Amygdala (tissue), 56 donors: ENCODE measurements around the gene GALK2.
"Not testable (repeated sequence)": the region's sequence is repeated elsewhere in the genome, so short reads cannot be mapped to it uniquely, and the experiment has no call there.

Experiments
- DNase-seq, 56 donors: peaks; one replicate each; lab custom pipeline; 2025; lab: John Stamatoyannopoulos, UW

Gene GALK2

DNA sequence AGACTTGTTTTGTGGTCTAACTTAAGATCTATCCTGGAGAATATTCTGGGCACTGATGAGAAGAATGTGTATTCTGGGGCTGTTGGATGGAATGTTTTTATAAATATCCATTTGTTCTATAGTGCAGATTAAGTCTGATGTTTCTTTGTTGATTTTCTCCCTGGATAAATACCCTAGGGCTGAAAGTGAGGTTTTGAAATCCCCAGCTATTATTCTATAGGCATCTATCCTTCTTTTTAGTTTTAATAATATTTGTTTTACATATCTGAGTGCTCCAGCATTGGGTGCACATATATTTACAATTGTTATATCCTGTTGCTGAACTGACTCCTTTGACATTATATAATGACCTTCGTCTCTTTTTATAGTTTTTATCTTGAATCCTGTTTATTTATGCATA is 42.9 kb downstream of the GALK2 start:
- no peak for DNase-seq

DNA sequence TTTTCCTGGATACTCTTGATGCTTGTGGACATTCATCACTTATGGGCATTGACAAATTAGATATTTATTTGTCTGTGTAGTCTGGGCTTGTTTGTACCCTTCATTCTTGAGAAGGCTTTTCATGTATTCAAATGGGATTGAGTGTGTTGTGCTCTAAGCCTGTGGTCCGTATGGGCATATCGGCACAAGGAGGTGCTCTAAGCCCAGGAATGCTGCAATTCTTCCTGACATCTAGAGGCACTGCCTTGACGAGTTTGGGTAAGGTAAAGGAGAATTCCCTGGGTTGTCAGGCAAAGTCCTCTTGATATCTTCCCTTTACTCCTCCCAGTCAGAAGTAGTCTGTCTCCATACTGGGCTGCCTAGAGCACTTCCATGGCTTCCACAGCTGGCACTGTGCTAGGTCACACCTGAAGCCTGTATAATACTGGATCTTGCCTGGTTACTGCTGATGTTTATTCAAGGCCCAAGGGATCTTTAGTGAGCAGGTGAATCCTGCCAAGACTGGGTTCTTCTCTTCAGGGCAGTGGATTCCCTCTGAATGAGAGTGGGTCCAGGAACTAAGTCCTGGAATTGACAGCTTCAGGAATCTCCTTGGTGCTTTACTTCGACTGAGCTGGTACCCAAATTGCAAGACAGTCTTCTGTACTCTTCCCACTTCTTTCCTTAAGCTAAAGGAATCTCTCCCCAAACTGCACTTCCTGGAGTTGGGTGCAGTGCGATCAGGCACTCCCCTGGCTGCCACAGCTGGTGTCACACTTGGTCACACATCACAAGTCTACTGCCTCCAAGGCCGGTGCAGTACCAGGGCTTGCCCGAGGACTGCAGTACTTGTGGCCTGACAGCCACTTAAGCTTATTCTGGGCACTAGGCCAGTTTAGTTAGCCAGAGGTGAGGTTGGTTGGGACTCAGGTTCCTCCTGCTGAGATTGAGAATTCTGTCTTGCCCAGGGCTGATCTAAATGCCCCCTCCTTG is 46.0 kb downstream of the GALK2 start:
- DNase-seq = no peak

DNA sequence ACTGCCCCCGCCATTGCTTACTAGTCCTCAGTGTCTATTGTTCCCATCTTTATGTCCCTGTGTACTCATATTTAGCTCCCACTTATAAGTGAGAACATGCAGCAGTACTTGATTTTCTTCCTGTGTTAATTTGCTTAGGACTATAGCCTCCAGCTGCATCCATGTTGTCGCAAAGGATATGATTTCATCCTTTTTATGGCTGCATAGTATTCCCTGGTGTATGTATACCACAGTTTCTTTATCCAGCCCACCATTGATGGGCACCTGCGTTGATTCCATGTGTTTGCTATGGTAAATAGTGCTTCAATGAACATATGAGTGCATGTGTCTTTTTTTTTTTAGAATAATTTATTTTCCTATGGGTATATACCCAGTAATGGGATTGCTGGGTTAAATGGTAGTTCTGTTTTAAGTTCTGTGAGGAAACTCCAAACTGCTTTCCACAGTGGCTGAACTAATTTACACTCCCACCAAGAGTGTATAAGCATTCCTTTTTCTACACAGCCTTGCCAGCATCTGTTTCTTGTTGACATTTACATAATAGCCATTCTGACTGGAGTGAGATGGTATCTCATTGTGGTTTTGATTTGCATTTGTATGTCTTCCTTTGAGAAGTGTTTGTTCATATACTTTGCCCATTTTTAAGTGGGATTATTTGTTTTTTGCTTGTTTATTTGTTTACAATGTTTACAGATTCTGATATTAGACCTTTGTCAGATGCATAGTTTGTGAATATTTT is 53.7 kb downstream of the GALK2 start:
- DNase-seq = no peak

DNA sequence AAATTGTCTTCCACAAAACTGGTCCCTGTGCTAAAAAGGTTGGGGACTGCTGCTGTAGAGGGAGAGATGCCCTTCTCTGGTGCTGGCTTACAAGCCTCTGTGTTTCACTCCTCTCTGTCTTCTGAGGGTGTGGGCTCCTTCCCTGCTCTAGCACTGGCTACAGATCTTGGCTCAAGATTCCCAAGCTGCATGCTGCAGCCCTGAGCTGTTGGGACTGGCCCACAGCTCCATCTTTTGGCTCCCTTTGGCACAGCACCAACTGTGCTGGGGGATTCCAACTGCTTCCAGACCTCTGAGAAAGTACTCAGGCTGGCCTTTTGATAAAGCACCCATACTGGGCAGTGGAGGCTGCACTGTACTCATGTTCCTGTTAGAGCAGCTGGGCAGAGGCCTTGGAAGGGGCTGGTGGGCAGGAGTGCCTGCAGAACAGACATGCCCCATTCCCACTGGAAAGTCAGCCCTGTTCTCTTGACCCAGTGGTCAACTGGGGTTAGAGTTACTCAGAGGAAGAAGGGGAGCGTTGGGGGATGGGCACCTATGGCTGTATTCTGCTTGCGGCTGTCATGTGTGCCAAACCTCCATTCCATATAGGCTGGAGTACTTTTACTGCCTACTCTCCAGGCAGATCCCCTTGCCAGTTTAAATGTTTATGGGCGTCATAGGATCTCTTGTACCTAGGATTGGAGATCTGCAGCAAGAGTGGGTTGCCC is 55.7 kb downstream of the GALK2 start:
- DNase-seq = peak in 8 of 56 donors; percentile 1 to 5 (median 2)

DNA sequence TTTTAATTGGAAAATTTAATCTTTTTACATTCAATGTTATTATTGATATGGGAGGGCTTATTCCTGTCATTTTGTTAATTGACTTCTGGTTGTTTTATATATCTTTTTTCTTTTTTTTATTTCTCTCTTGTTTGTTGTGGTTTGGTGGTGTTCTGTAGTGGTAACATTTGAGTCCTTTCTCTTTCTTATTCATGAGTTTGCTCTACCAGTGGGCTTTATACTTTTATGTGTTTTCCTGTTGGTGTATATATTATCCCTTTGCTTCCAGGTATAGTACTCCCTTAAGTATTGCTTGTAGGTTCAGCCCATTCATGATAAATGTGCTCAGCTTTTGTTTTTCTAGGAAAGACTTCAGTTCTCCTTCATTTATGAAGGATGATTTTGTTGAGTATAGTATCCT is 57.6 kb downstream of the GALK2 start:
- no peak for DNase-seq

DNA sequence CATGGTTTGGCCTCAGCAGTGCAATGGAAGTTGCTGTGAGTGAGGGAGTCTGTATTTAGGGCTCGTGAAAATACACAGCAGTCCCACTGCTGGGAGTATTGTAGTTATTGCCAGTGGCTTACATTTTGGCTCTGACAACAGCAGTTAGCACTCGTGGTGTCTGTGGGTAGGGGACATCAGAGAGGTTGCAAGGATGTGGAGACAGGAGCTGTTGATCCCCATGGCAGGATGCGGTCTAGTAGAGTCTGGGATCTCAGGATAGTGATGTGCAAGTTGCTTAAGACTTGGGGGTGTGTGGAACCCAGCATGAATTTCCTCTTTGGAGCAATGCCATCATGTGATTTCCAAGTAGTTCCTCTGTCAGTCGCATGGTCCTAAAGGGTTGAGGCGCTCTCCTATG is 59.9 kb downstream of the GALK2 start:
- no peak for DNase-seq

DNA sequence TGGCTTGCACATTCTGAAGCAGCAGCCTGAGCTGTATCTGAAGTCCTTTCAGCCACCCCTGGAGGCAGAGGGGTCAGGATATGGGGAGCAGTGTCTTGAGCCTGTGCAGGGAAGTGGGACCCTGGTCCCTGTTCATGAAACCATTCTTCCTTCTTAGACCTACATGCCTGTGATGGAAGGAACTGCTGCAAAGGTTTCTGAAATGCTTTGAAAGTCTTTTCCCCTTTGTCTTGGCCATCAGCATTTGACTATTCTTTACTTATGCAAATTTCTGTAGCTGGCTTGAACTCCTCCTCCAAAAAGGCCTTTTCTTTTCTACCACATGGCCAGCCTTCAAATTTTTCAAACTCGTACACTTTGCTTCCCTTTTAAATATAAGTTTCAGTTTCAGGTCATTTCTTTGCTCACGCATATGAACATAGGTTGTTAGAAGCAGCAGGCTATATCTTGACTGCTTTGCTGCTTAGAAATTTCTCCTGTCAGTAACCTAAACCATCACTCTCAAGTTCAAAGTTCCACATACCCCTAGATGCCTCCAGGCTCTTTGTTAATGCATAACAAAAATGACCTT is 62.3 kb downstream of the GALK2 start:
- no peak for DNase-seq

DNA sequence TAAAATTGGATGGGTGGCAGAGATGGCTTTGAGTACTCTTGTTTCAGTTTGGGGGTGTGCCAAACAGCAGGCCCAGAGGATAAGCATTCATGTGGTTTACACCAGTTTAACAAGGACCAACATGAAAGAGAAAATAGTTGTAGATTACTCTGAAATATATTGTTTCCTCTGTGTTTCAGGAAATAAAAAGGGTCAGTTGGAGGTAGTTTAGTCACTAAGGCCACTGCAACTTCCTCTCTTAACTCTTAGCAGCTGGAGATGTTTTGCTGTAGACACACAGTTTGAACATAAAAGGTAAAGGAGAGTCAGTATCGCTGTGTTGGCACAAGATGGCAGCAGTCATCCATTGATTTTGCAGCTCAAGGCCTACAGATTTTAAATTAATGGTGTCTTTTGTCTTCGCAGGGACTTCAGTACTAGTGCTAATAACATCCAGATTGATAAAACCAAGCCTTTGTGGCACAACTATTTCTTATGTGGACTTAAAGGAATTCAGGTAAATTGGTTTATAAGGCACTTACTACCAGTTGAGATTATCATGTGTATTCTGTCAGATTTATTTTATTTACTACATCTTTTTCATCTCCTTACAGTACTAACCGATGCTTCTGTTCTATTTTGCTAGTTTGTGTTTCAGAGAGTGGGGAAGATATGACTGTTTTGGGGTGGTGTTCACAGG is 65.5 kb downstream of the GALK2 start:
- peak in 42 of 56 donors; percentile 2 to 82 (median 26) for DNase-seq

DNA sequence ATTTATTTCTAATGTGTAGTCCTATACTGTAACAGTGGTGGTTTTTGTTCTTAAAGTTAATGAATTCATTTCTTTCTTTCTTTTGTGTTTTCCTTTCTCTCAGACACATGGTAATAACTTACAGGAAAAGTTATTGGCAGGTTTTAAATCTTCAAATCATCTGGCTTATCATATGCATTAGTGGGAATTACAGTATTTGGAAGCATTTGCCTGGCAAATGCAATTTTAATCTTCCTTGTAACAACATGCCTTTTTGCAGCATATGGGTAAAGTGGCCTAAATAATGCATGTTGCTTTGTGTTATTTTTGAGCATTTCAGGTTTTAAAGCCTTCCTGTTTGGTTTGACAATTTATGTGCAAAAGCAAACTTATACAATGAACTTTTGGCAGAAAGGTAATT is 66.8 kb downstream of the GALK2 start:
- DNase-seq = no peak

DNA sequence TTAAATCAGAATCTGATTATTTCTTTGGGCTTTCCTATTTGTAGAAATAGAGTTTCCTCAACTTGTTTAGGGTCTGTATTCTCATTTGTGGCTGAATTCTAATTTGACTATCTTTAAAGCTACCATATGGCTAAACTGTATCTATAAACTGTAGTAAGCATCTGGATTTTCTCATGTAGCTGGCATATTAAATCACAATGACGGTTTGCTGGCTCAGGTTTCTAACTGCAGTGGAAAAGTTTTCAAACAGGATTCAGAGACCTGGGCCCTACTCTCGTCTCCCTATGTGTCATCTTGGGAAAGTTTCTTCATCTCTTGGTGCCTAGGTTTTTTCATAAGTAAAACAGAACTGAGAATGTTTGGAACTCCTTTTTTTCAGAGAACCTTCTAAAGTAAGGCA is 68.3 kb downstream of the GALK2 start:
- no peak for DNase-seq

DNA sequence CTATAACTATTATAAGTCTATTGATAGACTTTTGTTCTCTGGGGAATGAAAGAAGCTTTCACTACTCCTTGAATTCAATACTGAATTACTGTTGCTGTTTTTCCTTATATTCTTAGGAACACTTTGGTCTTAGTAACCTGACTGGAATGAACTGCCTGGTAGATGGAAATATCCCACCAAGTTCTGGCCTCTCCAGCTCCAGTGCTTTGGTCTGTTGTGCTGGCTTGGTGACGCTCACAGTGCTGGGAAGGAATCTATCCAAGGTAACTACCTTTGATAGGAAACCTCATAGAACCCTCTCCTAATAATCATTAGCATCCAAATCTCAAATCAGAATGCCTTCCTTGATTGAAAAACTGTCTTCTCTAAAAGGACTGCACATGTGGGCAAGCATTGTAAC is 69.1 kb downstream of the GALK2 start:
- DNase-seq = no peak

DNA sequence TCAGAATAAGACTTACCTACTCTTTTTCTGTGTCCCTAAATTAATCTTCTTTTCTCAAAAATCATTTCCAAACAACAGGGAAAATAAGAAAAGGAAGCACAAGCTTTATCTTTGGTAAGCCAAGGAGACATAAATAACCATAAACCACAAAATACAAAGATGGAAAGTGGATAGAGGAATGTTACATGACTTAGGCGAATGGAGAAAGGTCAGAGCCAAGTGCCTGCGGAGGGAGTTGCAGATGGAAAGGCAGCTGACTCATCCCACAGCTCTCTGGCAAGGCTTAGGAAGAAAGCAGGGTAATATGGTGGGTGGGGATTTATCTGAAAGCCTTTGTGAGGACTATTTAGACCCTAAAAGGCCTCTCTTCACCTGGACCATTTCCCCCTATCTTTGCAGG is 72.8 kb downstream of the GALK2 start:
- DNase-seq = no peak

DNA sequence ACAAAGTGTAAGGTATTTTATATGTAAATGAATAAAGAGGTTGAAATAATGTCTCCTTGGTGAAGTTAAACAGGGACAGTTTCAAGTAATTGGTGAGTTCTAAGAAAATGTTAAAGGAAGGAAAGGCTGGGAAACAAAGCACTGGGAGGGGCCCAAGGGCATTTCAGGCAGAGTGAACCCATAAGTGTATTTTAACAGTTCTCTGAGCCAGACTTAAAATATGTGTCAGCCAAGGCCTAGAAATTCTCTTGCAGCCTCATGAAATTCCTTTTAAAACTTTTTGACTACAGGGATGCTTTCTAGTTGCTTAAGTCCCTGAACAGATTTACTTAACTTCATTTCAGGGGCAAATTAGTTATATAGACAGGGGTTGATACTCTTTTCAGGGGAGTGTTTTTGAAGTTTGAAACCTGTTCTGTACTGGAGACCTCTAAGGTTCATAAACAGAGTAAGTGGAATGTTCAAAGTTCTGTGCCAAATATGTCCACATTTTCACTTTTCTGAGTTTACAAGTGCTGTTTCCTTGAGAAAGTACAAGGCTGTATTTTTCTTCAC is 77.6 kb downstream of the GALK2 start:
- no peak for DNase-seq

DNA sequence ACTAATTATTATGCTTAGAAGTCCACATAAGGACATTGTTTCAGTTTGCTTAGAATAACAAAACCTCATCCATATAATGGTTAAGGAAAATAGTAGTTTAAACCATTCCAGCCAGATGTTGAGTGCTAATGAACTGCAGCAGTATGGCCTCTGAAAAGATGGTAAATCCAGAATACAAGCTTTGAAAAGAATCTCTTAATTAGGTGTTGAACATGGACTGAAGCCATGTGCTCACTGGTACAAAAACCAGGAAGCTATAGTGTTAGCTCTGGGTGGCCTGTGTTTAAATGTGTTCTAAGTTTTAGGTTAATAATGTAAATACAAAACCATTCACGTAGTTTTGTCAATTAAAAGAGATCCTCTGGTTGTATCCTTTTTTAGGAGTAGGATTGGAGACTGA is 78.2 kb downstream of the GALK2 start:
- DNase-seq = no peak

DNA sequence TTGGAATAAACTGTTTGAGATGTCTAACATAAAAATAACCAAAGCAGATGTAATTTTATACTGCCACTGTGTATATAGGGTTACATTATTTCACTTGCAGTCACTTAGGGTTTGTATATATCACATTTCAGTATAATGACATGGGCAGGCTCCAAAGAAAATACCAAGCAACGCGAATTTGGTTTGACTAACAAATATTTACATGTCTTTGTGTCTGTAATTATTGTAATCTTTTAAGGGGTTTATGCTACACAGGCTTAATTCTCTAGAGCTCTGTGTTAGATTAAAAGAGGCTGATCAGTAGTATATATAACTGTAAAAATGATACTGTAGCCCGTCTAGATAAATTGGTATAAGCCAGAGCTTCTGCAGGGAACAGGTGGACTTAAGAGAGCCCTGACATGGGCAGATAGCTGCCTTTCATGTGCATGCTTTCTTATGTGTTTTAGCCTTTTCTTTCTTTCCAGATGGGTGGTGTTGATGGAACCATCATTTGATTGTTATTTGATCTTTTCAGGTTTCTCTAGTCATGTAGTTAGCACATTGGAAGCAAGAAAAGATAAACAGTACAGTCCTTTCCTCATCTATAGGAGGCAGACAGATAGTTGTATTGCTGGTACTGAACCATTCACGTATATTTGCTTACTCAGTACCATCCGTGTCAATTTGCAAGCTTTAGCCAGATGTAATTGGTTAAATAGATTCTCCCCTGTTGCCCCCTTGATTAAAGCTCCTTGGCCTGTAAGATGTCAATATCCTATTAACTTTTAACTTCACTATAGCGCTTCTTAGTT is 86.1 kb downstream of the GALK2 start:
- no peak for DNase-seq

DNA sequence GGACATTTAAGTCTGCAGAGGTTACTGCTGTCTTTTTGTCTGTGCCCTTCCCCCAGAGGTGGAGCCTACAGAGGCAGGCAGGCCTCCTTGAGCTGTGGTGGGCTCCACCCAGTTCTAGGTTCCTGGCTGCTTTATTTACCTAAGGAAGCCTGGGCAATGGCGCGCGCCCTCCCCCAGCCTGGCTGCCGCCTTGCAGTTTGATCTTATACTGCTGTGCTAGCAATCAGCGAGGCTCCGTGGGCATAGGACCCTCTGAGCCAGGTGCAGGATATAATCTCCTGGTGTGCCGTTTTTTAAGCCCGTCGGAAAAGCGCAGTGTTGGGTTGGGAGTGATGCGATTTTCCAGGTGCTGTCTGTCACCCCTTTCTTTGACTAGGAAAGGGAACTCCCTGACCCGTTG is 95.1 kb downstream of the GALK2 start:
- not testable (repeated sequence) for DNase-seq

DNA sequence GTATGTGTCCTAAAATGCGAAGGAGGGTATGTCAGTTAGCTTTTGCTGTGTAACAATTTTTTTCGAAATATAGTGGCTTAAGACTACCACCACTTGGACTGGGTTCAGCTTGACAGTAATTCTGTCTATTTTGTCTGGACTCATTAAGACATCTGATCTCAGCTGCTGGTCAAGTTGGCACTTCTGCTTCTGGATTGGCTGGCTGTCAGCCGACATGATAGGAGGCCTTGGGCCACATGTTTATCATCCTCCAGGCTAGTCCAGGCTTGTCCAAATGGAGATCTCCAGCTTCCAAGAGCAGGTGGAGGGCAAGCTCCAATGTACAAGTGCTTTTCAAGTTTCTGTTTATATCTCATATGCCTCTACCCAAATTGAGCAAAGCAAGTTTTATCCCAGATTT is 95.9 kb downstream of the GALK2 start:
- no peak for DNase-seq

DNA sequence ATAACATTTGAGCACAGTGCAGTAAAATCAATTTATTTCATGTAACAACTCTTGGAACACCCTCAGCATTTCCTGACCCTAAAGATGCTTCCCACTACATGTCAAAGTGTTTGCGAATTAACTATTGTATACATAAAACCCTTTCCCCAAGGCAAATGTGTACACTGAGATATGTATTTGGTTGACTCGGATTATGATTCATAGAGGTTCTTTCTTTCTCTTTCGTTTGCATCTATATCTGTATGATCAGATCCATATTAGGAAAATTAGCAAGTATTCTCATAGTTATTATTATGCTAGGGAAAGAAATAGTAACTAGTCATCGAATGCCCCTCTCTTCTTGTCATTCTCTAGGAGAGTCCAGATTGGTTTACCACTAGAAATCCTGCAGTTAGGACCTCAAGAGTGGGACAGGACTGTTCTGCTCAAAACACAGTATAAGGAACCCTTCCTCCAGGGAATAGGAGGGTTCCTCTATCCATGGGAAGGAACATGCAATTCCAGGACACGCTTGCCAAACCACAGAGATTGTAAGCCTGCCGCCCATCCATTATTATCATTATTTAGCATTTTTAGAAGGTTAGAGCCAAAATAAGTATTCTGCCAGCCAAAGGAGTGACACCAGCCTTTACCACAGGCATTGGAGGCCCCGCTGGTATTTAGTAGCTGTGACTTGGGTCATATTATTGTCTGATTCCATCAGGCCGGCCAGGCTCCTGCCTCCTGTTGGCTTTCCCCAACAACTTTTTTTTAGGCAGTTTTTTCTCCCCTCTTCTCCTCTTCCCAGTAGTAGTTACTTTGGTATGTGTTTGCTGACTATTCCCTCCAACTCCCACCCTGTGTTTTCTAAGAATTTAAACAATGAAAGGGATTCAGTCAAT is 100.7 kb downstream of the GALK2 start:
- no peak for DNase-seq
